Measurements from ENCODE around the gene CPHXL. TPM values are rescaled to one million over a fixed set of nuclear protein-coding genes. Genes with fewer than 3 reads are reported as not detected.

The CPHXL gene
- not detected in 2 replicates for total RNA-seq (2014; rRNA removed; shearing (Covaris generic))

DNA sequence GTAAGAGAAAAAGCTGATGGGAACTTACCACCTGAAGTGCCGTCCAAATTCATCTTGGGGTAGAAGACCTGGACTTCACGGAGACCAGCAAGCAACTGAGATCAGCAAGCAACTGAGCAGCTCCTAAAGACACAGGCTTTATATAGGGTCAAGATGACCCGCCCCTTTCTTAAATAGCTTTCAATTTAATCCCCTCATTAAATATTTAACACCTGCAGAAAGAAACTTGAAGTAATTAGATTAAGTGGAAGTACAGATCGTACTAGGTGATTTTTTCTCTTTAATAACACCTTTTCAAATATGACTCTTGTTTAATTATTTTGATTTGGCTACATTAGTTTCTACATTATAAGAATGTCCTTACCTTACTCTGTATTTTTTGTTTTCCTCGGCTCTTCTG, at the start of gene CPHXL:
Gene CPHXL (minus strand): TSS at position 101 of the 400 bp plus-strand sequence. CDS start 48 bp downstream, at position 53.
- DNase-seq (ENCODE audit: low read depth) = no peak

DNA sequence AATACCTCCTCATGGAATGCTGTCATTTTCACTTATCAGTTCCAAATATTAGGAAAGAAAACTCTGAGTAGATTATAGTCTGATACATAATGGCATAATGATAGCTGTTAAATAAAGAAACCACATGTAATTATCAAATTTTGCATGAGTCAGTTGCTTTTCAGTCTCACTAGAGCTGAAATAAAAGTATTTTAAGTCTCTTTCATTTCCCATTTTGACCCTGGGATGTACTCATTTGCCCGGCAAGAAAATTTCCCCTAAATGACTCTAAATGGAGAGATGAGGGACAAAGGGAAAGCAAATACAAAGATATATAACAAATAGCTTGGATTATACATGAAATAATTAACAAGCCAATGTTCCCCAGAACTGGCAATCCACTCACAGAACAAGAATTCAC, 47.9 kb upstream of the CPHXL start:
- no peak for DNase-seq (ENCODE audit: low read depth)

DNA sequence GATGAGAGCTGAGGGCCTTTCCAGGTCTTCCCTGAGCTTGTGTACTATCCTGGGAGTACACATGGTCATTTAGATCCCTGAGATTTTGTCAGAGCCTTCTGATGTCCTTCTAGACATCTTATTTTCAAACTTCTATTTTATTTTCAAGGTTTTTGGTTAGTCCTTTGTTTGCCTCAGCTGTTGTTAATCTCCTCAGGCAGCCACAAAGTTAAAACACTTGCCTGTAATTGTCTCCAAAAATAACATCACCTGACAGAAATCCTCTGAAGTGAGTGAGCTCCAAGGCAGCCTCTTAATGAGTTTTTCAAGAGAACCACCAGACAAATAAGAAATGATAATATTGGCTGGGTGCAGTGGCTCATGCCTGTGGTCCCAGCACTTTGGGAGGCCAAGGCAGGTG, 43.8 kb upstream of the CPHXL start:
- no peak for DNase-seq (ENCODE audit: low read depth)

DNA sequence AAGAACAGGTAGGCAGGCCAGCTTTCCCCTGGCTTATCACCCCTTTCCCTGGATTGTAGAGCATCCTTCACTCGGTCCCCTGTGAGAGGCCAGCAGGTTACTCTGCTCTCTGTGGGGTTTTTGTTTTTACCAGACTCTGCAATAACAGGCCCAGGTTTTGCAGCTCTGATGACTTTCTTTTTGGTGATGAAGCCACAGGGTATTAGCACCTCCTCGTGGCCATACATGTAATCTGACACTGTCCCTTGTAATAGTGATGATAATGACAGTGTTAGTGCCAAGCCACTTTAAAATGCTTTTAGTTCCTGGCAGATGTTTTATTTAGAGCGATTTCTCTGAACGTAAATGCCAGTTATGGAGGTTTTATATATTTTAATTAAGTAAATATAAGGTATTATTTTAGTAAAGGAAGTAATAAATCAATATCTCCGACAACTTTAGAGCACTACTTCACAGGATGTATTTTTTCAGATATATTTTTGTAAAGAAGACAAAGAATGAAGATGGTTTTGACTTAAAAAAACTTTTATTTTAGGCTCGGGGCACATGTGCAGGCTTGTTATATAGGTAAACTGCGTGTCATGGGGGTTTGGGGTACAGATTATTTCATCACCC, 38.0 kb upstream of the CPHXL start:
- peak; percentile 53 for DNase-seq (ENCODE audit: low read depth)

DNA sequence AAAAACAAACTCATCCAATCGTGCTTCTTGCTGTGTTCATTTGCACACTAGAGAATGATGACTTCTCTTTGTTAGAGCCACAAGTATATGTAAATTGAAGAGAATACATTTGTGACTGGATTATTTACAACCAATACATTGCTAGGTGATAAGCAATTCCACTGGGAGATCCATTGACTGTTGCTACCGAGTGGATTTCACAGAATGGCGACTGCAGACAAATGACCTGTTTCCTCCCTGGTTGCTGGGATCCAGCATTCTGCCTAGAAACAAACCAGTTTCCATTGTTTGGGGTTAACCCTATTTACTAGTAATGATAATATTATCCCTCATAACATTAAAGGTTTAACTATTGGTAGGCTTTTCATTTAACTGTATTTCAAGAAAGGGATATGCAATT, 36.9 kb upstream of the CPHXL start:
- no peak for DNase-seq (ENCODE audit: low read depth)

DNA sequence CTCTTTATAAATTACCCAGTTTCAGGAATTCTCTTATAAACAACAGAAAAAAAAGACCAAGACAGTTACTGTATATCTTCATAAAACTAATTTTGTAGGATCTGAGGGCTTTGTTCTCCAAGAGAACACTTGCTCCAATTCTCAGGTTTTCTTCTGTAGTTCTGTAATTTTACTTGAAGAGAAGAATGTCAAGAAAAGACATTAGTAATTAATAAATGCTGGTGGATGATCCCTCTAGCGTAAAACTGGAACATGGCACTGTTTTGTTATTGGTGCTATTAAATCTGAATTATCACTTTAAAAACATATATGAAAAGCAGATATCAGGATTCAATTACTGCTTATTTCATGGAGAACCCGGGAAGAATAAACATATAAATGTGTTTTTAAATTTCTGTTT, 36.5 kb upstream of the CPHXL start:
- no peak for DNase-seq (ENCODE audit: low read depth)

DNA sequence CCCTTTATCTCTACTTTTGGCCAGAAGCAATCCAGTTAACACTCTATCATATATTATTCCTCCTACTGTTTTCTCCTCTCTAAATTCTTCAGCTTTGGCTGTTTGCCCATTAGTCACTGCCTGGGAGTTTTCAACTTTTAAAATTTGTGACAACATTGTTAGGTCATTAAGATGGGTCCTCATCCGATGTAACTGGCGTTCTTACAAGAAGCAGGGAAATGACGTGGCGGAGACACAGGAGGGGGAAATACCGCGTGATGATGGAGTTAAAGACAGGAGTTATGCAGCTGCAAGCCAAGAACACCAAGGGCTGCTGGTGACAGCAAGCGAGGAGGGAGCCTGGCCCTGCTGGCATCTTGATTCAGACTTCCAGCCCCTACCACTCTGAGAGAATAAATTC, 34.8 kb upstream of the CPHXL start:
- DNase-seq (ENCODE audit: low read depth) = peak; percentile 4

DNA sequence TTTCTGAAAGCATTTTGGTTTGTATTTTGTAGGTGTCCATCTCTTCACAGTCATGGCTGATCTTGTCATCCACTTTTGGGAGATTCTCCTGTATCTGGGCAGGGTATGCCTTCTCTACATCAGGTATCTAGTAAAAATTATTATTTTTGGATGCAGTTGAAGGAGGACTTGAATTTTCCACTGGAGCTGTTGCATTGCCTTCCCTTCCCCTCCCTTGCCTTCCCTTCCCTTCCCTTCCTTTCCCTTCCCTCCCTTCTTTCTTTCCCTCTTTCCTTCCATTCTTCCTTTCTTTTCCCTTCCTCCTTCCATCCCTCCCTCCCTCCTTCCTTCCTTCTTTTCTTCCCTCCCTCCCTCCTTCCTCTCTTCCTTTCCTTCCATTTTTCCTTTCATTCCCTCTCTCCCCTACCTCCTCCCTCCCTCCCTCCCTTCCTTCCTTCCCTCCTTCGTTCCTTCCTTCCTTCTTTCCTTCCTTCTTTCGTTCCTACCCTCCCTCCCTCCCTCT, 33.8 kb upstream of the CPHXL start:
- no peak for DNase-seq (ENCODE audit: low read depth)

DNA sequence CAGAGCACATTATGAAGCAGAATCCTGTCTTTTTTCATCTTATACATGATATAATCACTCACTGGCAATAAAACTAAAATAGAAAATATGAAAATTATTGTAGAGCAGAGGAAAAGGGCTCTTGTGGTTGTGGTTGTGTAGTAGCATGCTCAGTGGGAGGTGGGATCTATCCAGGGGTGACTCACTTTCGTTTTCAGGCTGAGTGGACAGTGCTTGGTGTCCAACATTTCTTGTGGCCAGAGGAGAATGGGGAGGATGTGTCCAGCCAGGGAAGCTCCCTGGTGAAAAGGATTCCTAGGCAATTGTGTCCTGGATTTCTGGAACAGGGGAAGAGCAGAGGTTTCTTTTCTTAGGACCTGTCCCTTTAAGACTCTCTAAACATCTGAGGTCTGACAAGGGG, 31.9 kb upstream of the CPHXL start:
- peak; percentile 41 for DNase-seq (ENCODE audit: low read depth)

DNA sequence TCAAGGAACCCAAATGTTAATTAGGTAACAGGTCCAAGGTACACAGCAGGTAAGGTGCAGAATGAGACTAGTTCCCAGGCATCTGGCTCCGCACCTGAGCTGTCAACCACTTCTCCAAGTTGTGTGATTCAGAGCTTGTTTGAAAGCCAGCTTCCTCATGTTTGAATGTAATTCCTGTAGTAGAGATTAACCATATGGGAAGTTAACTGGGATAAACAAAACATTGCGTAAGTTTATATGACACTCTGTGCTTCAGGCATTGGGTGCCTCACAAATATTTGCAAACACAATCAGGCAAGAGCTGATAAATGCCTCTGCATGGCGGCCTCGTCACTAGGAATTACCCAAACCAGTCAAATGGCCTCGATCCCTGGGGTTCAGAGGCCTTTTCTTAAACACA, 27.9 kb upstream of the CPHXL start:
- DNase-seq (ENCODE audit: low read depth) = no peak

DNA sequence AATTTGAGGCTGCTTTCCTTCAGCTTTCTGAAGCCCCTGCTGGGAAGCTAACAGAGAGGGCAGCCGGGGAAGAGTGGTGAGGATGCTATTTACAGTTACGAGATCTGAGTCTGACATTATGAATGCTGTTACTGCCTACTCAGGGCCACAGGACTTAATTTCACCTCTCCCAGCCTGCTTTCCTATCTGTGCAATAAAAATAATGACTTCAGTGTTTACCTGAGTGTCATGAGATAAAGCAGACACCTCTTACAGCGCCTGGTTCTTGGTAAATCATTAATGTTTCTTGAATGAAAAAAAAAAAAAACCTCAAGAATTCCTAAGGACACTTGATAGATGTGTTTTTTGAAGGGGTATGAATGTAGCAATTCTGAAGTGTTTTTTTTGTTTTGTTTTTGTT, 24.2 kb upstream of the CPHXL start:
- DNase-seq (ENCODE audit: low read depth) = no peak

DNA sequence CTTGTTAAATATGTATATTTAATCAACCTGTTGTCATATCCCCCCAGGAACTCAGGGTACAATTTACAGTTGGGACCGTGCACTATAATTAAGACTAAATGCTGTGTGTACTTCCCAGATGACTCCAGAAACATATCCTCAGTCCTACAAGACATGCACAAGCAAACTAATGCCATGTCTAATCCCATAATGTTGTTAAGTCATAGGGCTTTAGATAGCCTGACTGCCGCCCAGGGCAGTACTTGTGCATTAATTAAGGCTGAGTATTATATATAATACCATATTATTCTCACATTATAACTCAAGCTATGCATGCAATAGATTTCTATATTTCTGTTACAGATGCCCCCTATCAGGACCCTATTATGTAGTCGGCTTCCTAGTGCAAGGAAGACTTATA, 20.1 kb upstream of the CPHXL start:
- DNase-seq (ENCODE audit: low read depth) = no peak

DNA sequence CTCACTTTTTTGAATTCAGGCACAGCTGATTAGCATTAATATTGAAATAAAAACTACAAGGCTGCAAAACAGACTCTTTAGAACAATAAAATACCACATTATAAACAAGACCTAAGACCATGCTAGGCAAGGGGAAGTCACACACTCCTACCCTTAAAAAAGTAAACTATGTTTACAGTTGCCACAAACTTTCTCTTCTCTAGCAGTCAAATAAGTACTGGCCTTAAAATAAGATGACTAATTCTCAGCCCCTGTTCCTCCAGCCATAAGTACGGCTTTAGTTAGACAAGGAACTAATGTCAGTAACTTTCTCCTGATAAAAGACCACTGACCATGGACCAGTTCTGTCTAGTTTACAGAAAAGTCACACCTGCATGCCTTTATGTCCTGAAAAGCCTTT, 19.5 kb upstream of the CPHXL start:
- DNase-seq (ENCODE audit: low read depth) = no peak

DNA sequence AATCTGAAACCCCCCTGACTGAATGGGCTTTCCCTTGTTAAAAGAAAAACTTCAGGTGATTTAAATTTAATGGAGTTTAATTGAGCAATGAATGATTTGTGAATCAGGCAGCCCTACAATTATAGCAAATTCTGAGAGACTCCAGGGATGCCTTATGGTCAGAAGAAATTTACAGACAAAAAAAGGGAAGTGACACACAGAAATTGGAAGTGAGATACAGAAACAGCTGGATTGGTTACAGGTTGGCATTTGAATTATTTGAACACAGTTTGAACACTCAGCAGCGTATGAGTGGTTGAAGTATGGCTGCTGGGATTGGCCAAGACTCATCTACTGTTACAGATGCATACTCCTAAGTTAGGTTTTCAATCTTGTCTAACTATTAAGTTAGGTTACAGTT, 19.0 kb upstream of the CPHXL start:
- DNase-seq (ENCODE audit: low read depth) = no peak

DNA sequence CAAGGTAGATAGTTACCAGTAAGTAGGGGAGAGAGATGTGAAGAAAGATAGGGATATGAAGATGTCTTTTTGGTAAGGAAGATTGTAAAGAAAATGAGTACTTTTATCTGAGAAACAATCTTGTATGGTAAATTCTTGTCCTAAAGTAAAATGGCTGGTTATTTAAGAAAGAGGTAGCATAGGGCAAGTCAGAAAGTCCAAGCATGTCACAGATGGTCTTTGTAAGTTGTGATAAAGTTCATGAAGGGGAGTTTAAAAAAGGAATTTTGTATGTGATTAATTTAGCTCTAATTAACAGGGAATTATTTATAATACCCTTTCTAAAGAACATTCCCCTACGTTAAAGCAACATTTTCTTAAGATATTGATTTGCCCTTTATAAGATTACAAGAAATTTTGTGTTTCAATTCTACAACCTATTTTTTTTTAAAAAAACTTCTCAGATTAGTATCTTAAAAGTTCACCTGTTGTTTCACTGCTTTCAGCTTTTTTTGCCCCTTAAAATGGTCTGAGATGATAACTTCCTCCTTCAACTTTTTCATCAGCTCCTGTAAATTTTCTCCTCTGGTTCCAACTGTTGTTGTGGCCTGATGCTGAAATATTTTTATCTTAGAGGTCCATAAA, 16.2 kb upstream of the CPHXL start:
- no peak for DNase-seq (ENCODE audit: low read depth)

DNA sequence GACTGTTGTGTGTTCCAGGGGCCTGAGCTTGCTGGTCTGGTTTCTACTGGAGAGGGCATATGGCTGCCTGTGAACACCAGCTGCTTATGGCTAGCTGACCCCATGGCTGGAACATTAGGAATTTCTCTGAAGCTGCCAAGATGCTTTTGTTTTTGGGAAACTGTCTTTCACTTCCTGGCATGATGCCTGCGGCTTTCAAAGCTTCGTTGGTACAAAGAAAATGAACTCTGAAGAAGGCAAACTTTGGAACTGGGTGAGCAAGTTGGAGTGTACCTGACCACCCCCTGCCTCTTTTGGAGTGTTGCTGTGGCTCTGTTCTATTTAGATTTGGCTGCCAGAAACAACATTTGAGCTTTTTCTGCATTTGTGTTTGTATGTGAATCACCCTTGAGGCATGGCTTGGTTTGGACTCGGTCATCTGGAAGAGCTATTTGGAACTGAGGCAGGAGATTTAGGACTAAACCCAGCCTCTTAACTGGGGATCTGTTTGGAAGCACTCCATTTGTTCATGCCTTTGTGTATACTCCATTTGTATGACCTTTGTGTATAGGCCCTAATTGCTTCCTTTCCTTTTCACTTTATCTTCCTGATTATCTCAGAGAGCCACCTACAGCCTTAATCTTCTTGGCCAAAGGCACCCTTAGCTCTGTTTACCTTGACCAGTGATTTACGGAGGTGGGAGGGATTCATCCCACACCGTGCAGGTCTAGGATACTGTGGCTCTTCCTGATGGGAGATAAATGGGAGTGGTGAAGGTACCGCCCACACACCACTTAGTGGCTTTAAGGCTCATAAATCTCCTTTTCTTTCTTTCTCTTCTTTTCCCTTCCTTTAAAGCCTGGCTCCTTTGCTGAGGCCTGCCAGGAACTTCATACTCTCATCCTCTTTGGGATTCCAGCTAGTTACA, 7.3 kb upstream of the CPHXL start:
- DNase-seq (ENCODE audit: low read depth) = peak; percentile 78

DNA sequence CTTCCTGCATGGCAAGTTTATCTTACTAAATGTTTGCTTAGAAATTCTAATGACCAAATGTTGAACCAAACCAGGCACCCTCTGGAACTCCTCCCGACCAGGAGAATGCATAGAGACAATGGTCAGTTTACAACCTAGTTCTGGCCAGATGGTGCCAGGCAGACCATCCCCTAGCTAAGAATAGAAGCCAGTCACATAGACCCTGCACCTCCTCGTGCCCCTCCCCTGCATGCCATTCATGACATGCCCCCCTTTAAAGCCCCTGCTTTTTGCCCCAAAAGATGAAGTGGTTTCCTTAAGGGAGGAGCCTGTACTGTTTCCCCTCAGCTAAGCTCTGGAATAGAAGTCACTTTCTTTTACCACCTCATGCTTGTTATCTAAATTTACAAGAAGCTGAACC, 6.6 kb upstream of the CPHXL start:
- DNase-seq (ENCODE audit: low read depth) = no peak

DNA sequence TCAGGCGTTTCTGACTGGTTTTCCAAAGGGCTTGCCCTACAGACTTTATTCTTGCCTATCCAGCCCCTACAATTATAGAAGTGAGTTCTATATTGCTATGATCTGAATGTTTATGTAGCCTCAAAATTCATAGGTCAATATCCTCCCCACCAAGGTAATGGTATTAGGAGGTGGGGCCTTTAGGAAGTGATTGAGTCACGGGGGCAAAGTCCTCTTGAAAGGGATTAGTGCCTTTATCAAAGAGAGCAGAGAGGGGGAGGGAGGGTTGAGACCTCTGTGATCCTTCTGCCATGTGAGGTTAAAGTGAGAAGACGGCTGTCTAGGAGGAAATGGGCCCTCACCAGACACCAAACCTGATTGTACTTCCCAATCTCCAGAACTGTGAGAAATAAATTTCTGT, 931 bp upstream of the CPHXL start:
- no peak for DNase-seq (ENCODE audit: low read depth)

DNA sequence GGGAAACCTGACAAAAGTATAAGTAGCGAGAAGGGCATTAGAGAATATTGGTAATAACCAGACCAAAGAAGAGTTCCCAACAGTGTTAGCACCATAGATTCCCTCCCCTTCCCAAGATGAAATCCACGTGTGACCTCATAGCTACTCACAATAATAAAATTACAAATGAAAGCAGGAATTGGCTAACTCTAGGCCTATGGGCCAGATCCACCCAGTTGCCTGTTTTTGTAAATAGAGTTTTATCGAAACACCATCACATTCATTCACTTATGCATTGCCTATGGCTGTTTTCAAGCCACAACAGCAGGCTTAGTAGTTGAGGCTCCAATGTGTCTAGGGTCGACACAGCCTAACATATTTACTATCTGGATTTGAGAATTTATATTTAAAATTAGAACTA, 7.8 kb downstream of the CPHXL start:
- DNase-seq (ENCODE audit: low read depth) = no peak

DNA sequence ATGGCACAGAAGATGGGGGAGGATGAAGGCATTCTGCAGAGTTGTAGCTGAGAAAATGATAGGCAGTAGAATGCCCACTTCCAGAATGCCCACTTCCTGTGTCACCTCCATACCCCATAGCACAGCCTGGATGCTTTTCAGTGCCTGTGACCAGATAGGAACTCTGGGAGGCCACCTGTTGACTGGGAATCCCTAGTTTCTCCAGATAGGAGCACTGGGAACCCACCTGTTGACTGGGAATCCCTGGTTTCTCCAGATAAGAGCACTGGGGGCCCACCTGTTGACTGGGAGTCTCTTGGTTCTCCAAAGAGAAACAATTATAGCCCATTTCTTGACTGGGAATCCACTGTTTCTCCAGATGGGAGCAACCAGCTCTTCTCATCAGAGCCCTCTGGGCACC, 11.6 kb downstream of the CPHXL start:
- no peak for DNase-seq (ENCODE audit: low read depth)

DNA sequence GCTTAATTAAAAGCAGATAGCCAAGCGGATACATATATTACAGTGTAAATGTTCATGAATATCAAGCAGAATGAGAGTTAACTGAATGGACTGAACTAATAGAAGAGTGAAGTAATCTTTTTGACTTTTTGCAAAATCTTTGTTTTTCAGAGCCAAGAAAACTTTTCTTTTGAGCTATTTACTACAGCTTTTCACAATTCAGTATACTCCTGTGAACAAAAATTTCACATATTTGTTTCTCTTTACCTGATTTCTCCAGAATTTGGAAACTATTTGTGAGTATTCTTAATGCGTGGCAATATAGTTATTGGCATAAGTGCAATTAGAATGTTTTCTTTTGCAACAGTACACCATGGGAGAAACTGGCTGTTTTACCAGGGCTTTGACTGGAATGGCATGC, 15.9 kb downstream of the CPHXL start:
- no peak for DNase-seq (ENCODE audit: low read depth)

DNA sequence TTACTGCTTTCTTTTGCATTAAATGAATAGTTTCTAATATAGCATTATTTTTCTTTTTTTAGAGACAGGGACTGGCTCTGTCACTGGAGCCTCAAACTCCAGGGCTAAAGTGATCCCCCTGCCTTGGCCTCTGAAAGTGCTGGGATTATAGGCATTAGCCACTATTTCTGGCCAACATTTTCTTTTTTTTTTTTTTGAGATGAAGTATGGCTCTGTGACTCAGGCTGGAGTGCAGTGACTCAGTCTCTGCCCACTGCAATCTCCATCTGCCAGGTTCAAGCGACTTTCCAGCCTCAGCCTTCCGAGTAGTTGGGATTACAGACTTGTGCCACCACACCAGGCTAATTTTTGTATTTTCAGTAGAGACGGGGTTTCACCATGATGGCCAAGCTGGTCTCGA, 23.0 kb downstream of the CPHXL start:
- DNase-seq (ENCODE audit: low read depth) = peak; percentile 65

DNA sequence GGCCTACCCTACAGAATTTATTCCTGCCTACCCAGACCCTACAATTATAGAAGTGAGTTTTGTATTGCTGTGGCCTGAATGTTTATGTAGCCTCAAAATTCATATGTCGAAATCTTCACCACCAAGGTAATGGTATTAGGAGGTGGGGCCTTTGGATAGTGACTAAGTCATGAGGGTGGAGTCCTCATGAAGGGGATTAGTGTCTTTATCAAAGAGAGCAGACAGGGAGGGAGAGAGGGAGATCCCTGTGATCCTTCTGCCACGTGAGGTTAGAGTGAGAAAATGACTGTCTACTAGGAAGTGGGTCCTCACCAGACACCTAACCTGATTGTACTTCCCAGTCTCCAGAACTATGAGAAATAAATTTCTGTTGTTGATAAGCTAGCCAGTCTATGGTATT, 24.0 kb downstream of the CPHXL start:
- DNase-seq (ENCODE audit: low read depth) = peak; percentile 28

All from Daoy (cell line).